ENCODE measurements around the gene ID2.
"Not testable (repeated sequence)": the region's sequence is repeated elsewhere in the genome, so short reads cannot be mapped to it uniquely, and the experiment has no call there.

ID2 gene

GRCh38 chr2:8685697-8686358 lies 4.0 kb downstream of the ID2 start:
- DNase-seq (ENCODE audit: low spot score) = peak; percentile 82

- no peak for DNase-seq (ENCODE audit: low spot score)
Measured at GRCh38 chr2:8691859-8692437, 10.1 kb downstream of the ID2 start.

- no peak for DNase-seq (ENCODE audit: low spot score)
Measured at GRCh38 chr2:8692783-8693156, 10.9 kb downstream of the ID2 start.

- peak; percentile 25 for DNase-seq (ENCODE audit: low spot score)
Measured at GRCh38 chr2:8693157-8693821, 11.4 kb downstream of the ID2 start.

- no peak for DNase-seq (ENCODE audit: low spot score)
Measured at GRCh38 chr2:8694737-8695136, 12.9 kb downstream of the ID2 start.

- no peak for DNase-seq (ENCODE audit: low spot score)
Measured at GRCh38 chr2:8697190-8697589, 15.3 kb downstream of the ID2 start.

GRCh38 chr2:8699839-8700238 lies 18.0 kb downstream of the ID2 start:
- no peak for DNase-seq (ENCODE audit: low spot score)

GRCh38 chr2:8701681-8702379 lies 20.0 kb downstream of the ID2 start:
- no peak for DNase-seq (ENCODE audit: low spot score)

- DNase-seq (ENCODE audit: low spot score) = no peak
Measured at GRCh38 chr2:8704906-8705305, 23.1 kb downstream of the ID2 start.

- DNase-seq (ENCODE audit: low spot score) = no peak
Measured at GRCh38 chr2:8709611-8710010, 27.8 kb downstream of the ID2 start.

- DNase-seq (ENCODE audit: low spot score) = no peak
Measured at GRCh38 chr2:8710951-8711350, 29.1 kb downstream of the ID2 start.

GRCh38 chr2:8714283-8714682 lies 32.4 kb downstream of the ID2 start:
- no peak for DNase-seq (ENCODE audit: low spot score)

GRCh38 chr2:8714971-8715370 lies 33.1 kb downstream of the ID2 start:
- no peak for DNase-seq (ENCODE audit: low spot score)

GRCh38 chr2:8719528-8719927 lies 37.7 kb downstream of the ID2 start:
- no peak for DNase-seq (ENCODE audit: low spot score)

GRCh38 chr2:8720741-8721140 lies 38.9 kb downstream of the ID2 start:
- no peak for DNase-seq (ENCODE audit: low spot score)

GRCh38 chr2:8721410-8721809 lies 39.6 kb downstream of the ID2 start:
- DNase-seq (ENCODE audit: low spot score) = no peak

- no peak for DNase-seq (ENCODE audit: low spot score)
Measured at GRCh38 chr2:8722986-8723385, 41.1 kb downstream of the ID2 start.

GRCh38 chr2:8725838-8726237 lies 44.0 kb downstream of the ID2 start:
- DNase-seq (ENCODE audit: low spot score) = no peak

- no peak for DNase-seq (ENCODE audit: low spot score)
Measured at GRCh38 chr2:8728305-8729015, 46.6 kb downstream of the ID2 start.

- DNase-seq (ENCODE audit: low spot score) = not testable (repeated sequence)
Measured at GRCh38 chr2:8729101-8729500, 47.2 kb downstream of the ID2 start.

GRCh38 chr2:8729939-8730338 lies 48.1 kb downstream of the ID2 start:
- DNase-seq (ENCODE audit: low spot score) = no peak

- no peak for DNase-seq (ENCODE audit: low spot score)
Measured at GRCh38 chr2:8732601-8733000, 50.7 kb downstream of the ID2 start.

Measured in germinal center (tissue), 1 donor.